ENCODE data around the gene NCK1. TPM values are rescaled to one million over a fixed set of nuclear protein-coding genes. Genes with fewer than 3 reads are reported as not detected.

NCK1 gene
- total and polyA plus RNA-seq, 9 of the 15 experiments (the other 6 are each of a cell fraction or from before 2014, with no cell fraction given) = 17.3 to 30.5 (median 25.0) TPM

GRCh38 chr3:136919799-136920580 is 58.0 kb downstream of the NCK1 start (continued):
- TF ChIP-seq USF2 (CRISPR knock-in tag; IDR thresholded peaks at IDR 0.05) (no peak), GABPA (tag; conservative IDR thresholded peaks at IDR 0.05; ENCODE audit: low read depth) (no peak), SOX6 (IDR thresholded peaks at IDR 0.05) (peak; percentile 71), HBP1 (CRISPR knock-in tag; IDR thresholded peaks at IDR 0.05) (no peak), KLF13 (tag; IDR thresholded peaks at IDR 0.05; ENCODE audit: borderline replicate concordance, low read depth) (no peak), FOSL1 (tag; conservative IDR thresholded peaks at IDR 0.05) (peak; percentile 37), RERE (CRISPR knock-in tag; IDR thresholded peaks at IDR 0.05; ENCODE audit: borderline replicate concordance) (no peak), HINFP (tag; conservative IDR thresholded peaks at IDR 0.05; ENCODE audit: low read depth) (no peak), DLX4 (CRISPR knock-in tag; IDR thresholded peaks at IDR 0.05) (no peak), ATF7 (IDR thresholded peaks at IDR 0.05) (no peak), KDM4B (IDR thresholded peaks at IDR 0.05; ENCODE audit: borderline replicate concordance in 2 of 2, low read depth in 1 of 2) (no peak), TSHZ1 (CRISPR knock-in tag; IDR thresholded peaks at IDR 0.05) (no peak)
